NCI-H1694 (cell line): ENCODE measurements around the gene TTC16.
A peak's percentile ranks its signal among the peaks of the same experiment; 100 is the strongest.

Experiments used
- DNase-seq: peaks from one replicate; lab custom pipeline; 2025; lab: John Stamatoyannopoulos, UW

The TTC16 gene

GRCh38 chr9:127715470-127716337 lies at the start of gene TTC16, which contains the start of gene PTRH1:
Gene TTC16 (plus strand): TSS chr9:127716079. CDS start chr9:127716146, 67 bp downstream.
Gene PTRH1 (minus strand): TSS chr9:127715663. CDS start chr9:127715639, 24 bp downstream.
- DNase-seq, result peak; percentile 77

DNA sequence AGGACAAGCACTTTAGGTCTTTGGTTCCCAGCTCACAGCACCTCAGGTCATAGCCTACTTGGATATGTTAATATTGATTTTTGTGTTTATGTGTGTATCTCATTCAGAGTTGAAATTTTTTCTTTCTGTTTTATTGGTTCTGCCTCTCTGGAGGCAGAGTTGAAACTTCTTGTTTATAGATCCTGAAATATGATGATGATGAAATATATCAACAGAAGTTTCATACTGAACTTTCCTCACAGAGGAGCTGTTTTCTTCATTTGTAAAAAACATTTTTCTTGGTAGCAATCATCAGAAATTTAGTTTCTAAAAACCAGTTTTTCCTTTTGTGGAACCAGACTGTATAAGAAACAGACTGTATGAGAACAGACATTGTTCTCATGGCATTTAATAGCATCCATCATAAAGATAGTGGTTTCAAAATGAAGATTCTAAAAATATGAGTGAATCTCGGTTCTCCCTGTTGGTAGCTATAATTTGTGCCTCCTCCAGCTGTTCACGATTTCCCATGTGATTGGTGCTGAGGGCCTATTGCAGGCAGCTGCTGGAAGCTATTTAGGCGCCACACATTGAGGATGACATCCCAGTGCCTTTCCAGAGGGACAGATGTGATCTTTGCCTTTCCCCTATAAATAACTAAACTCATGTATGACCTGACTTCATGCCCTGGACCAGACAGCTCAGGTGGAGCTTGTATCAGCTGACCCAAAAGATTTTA lies 48.6 kb upstream of the TTC16 start:
- peak; percentile 31 for DNase-seq

DNA sequence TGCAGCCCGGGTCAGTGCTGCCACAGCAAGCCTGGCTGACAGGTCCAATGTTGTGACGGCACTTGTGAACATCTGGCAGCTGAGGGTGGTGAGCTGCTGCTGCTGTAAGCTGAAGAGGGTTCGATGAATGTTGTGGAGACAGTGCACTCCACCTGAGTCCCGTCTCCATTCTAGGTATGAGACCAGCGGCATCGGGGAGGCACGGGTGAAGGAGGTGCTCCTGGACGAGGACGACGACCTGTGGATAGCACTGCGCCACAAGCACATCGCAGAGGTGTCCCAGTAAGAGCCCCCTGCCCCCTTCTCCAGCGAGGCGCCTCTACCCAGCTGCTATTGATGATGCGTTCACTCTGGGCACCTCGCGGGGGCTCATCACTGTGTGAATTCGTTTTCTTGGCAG lies 48.0 kb upstream of the TTC16 start:
- DNase-seq, result peak; percentile 21

GRCh38 chr9:127673234-127673633 lies 42.6 kb upstream of the TTC16 start:
- no peak for DNase-seq

DNA sequence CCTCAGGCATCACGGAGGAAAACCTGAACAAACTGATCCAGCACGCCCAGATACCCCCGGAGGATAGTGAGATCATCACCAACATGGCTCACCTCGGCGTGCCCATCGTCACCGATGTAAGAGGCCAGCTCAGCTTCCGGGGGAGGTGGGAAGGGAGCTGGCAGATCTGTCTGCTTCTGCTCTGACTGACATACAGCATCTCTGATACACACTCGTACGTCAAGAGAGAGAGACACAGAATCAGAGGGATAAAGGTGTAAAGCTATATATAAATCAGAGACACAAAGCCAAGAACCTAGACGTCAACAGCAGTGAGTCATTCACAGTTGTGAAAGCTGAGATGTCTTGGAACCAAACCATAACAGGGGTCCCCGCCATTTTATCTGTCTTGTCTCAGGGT lies 39.2 kb upstream of the TTC16 start:
- DNase-seq, result no peak

- no peak for DNase-seq
Measured at GRCh38 chr9:127679506-127679905, 36.4 kb upstream of the TTC16 start.

DNA sequence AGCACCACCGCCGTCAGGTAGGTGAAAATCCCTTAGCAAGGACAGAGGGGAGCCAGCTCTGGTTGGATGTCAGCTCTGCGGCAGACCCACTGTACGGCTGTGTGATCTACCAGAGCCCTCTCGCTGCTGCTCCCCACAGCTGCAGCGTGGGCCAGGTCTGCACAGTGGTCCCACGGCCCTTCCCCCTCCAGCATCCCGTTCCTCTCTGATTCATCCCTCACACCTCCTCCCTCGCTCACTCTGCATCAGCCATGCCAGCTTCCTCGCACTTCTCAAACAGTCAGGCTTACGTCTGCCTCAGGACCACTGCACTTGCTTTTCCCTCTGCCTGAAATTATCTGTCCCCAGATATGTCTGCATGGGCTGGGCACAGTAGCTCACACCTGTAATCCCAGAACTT lies 35.7 kb upstream of the TTC16 start:
- DNase-seq, result no peak

GRCh38 chr9:127680846-127681245 lies 35.0 kb upstream of the TTC16 start:
- DNase-seq, result no peak

DNA sequence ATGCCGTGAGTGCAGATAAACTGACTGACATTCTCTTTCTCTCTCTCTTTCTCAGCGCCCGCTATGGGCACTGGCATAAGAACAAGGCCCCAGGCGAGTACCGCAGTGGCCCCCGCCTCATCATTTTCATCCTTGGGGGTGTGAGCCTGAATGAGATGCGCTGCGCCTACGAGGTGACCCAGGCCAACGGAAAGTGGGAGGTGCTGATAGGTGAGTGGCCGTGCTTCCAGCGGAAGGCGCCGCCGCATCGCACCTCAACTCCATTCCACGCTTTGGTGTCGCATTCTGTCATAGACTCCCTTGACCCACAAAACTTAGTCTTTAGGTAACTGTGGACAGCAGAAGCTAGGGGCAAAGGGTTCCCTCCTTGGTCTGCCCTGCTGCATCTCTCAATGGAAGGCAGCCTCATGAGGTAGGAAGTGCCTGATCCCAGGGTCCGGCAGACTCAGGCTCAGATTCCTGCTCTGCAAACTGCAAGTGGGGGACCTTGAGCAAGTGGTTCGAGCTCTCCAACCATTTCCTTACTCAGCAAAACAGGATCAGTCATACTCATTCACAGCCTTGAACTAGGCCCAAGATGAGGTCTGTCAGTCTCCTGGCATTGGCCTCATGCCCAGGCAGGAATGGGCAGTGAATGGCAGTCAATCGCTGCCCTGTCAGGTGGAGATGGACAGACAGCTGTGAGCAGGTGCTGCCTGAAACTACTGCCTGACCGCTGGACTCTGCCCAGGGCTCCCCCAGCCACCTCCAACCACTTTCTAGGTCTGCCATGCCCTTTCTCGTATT lies 33.3 kb upstream of the TTC16 start:
- DNase-seq, result no peak

DNA sequence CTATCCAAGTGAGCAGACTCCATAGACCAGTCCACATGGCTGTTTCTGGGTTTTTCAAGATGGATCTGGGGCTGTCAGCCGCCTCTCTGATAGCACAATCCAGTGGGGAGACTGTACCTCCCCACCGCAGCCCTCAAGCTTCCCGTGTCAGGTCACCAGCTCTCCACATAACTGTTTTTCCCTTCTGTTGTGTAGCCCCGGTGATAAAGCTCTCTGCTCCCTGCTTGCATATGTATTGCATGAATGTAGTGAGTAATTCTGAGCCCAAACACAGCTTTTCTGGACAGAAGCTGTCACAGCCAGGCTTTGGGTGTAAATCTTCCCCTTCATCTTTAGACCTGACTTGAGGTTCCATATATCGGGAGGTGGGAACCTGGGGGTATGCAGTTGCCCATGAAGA lies 32.2 kb upstream of the TTC16 start:
- DNase-seq, result no peak

DNA sequence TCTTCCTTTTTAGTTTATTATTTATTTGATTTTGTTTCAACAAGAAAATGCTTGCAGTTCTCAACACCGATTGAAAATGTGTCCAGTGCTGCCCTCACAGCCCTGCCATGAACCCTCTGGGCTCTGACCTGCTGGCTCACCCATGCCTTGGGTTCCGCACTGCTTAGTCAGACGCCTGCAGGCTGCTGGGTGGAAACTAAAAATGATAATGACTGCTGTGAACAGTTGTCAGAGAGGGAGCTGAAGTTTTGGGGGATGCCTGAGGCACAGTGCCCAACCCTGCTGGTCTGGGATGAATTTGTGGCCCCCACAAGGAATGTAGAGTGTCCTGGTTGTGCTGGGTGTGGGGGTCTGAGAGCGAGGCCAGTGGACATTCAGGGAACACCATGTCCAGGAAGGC lies 31.3 kb upstream of the TTC16 start:
- DNase-seq, result no peak

DNA sequence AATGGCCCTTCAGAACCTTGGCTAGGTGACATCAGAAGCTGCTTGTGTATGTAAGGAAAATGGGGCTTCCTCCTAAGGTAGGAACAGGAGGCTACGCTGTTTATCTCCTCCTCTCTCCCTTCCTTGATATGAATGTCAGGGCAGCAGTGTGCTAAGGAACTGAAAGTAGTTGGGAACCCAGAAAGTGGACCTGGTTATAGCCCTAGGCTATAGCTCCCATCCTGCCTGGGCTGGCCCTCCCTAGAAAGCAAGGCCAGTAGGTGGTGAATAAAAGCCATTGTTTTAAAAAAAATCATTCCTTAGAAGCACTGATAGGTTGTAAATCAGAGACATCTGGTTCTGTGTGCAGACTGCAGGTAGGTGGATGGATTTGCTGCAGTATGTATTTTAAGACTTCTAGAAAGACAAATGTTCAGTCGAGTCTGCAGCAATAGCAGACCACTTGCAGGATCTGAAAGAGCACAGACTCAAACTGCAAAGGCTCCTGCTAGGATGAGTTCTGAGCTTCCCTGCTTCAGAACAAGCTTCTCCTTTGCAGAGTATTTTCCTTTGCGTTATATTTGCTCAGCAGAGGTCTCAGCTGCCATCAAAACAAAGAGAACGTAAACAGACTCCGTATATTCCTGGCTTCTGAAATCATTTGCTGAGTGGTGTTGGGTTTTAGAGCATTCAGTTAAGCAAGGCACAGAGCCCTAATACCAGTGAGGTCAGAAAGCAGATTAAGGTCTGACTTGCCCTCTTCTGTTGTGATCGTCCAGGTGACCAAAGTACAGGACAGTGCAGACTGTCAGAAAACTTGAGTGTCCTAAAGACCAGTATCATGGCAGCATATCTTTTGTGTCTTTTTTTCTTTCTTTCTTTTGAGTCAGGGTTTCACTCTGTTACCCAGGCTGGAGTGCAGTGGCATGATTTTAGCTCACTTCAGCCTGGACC lies 29.2 kb upstream of the TTC16 start:
- DNase-seq, result no peak

- DNase-seq, result no peak
Measured at GRCh38 chr9:127689329-127690000, 26.4 kb upstream of the TTC16 start.

DNA sequence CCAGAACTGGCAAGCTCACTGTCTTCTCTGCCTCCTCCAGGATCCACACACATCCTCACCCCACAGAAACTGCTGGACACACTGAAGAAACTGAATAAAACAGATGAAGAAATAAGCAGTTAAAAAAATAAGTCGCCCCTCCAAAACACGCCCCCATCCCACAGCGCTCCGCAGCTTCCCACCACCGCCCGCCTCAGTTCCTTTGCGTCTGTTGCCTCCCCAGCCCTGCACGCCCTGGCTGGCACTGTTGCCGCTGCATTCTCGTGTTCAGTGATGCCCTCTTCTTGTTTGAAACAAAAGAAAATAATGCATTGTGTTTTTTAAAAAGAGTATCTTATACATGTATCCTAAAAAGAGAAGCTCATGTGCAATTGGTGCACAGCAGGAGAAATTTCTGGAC lies 25.1 kb upstream of the TTC16 start:
- DNase-seq, result no peak

DNA sequence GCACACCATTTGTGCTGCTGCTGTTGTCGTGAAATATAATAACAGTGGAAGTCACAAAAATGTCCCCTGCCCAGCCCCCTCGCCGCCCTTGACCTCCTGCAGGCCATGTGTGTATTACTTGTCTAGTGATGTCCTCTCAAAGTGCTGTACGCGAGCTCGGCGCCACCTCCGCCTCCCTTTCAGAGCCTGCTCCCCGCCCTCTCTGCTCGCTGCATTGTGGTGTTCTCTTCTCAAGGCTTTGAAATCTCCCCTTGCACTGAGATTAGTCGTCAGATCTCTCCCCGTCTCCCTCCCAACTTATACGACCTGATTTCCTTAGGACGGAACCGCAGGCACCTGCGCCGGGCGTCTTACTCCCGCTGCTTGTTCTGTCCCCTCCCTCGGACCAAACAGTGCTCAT lies 23.8 kb upstream of the TTC16 start:
- DNase-seq, result no peak

DNA sequence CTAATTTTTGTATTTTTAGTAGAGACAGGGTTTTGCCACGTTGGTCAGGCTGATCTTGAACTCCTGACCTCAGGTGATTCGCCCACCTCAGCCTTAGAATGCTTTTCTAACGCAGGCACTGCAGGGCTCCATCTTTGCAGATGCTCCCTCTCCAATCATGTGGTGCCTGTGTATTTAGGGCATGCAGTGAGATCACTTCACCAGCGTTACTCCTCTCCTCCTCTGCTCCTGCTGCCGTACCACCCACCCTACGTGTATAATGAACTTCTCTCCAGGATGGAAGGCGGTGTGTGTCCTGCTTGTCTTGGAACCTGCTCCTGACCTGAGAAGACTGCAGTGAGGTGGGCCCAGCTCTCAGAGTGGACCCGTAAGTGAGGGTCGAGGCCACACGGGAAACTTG lies 22.7 kb upstream of the TTC16 start:
- no peak for DNase-seq

GRCh38 chr9:127693697-127694096 lies 22.2 kb upstream of the TTC16 start:
- DNase-seq, result no peak

- no peak for DNase-seq
Measured at GRCh38 chr9:127694890-127695720, 20.8 kb upstream of the TTC16 start.

- no peak for DNase-seq
Measured at GRCh38 chr9:127697575-127697974, 18.3 kb upstream of the TTC16 start.

DNA sequence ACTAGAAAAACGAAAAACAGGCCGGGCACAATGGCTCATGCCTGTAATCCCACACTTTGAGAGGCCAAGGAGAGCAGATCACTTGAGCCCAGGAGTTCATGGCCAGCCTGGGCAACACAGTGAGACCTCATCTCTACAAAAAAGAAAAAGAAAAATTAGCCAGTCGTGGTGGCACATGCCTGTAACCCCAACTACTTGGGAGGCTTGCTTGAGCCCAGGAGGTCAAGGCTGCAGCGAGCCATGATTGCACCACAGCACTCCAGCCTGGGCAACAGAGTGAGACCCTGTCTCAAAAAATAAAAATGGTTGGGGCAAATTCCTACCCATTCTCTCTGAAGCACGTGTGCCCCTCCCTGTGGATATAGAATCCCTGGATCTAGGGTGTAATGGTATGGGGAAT lies 17.5 kb upstream of the TTC16 start:
- no peak for DNase-seq
